Dendritic cell treated with granulocyte-macrophage colony-stimulating factor and Interleukin-4, amounts not matched to agents 40 ng/mL and 50 ng/mL, for 4 days (primary cell): ENCODE results near the gene HPN.
"Not testable (repeated sequence)": the region's sequence is repeated elsewhere in the genome, so short reads cannot be mapped to it uniquely, and the experiment has no call there.

Experiments used
- H3K27ac Mint-ChIP-seq: one replicate; pipeline ENCODE4 v1.8.0; 2022; ENCODE audit warnings: mild to moderate bottlenecking, mixed read lengths
- H3K27me3 Mint-ChIP-seq: one replicate; pipeline ENCODE4 v1.8.0; 2022; ENCODE audit warnings: mild to moderate bottlenecking, mixed read lengths
- H3K36me3 Mint-ChIP-seq: one replicate; pipeline ENCODE4 v1.8.0; 2022; ENCODE audit warnings: low read depth, mixed read lengths
- H3K4me1 Mint-ChIP-seq: one replicate; pipeline ENCODE4 v1.8.0; 2022; ENCODE audit warnings: low read depth, mixed read lengths
- H3K4me3 Mint-ChIP-seq: one replicate; pipeline ENCODE4 v1.8.0; 2022; ENCODE audit warnings: mild to moderate bottlenecking, moderate library complexity, mixed read lengths
- H3K9me3 Mint-ChIP-seq: one replicate; pipeline ENCODE4 v1.8.0; 2022; ENCODE audit warnings: mixed read lengths
- intact Hi-C: fragments of 100-400 bp; cut with micrococcal nuclease; formaldehyde crosslinking; loops from one replicate; pipeline ENCODE4 v1.15.0; 2022

HPN gene

GRCh38 chr19:35048911-35049411 lies 7.4 kb downstream of the HPN start:
- Mint-ChIP-seq H3K9me3 (no peaks in the 10 kb centered on the region), H3K4me1 (peaks cover 15% of the 10 kb centered on the region), H3K27ac (no peak overlapping the region), H3K36me3 (no peaks in the 10 kb centered on the region), H3K4me3 (no peak overlapping the region), H3K27me3 (peaks cover 21% of the 10 kb centered on the region)
- intact Hi-C loops: loop anchor here (10.0 kb wide), 1 partner anchor 46 kb away; no protein-coding TSS in a partner anchor

- no peak overlapping the region for H3K27ac Mint-ChIP-seq
- no peaks in the 10 kb centered on the region for H3K36me3 Mint-ChIP-seq
- H3K9me3 Mint-ChIP-seq: no peaks in the 10 kb centered on the region
- no peak overlapping the region for H3K4me3 Mint-ChIP-seq
- peaks cover 15% of the 10 kb centered on the region for H3K4me1 Mint-ChIP-seq
- peaks cover 19% of the 10 kb centered on the region for H3K27me3 Mint-ChIP-seq
- intact Hi-C loops: loop anchor here (10.0 kb wide), 1 partner anchor 45 kb away; no protein-coding TSS in a partner anchor
Observed at GRCh38 chr19:35049456-35049855, 7.9 kb downstream of the HPN start.

- H3K27me3 Mint-ChIP-seq: peaks cover 15% of the 10 kb centered on the region
- H3K4me3 Mint-ChIP-seq, H3K36me3 Mint-ChIP-seq, intact Hi-C loops, H3K27ac Mint-ChIP-seq, H3K9me3 Mint-ChIP-seq, H3K4me1 Mint-ChIP-seq: not testable (repeated sequence)
Observed at GRCh38 chr19:35050662-35051061, 9.1 kb downstream of the HPN start.

- H3K4me1 Mint-ChIP-seq, H3K9me3 Mint-ChIP-seq, H3K27ac Mint-ChIP-seq, H3K4me3 Mint-ChIP-seq, intact Hi-C loops, H3K36me3 Mint-ChIP-seq: not testable (repeated sequence)
- H3K27me3 Mint-ChIP-seq: peaks cover 19% of the 10 kb centered on the region
Observed at GRCh38 chr19:35051268-35051667, 9.7 kb downstream of the HPN start.

- Mint-ChIP-seq H3K9me3 (no peaks in the 10 kb centered on the region), H3K4me1 (peaks cover 5% of the 10 kb centered on the region), H3K27ac (no peak overlapping the region), H3K4me3 (no peak overlapping the region), H3K36me3 (no peaks in the 10 kb centered on the region), H3K27me3 (peaks cover 20% of the 10 kb centered on the region)
- intact Hi-C loops: no loop called here
Observed at GRCh38 chr19:35051796-35052195, 10.3 kb downstream of the HPN start.

DNA sequence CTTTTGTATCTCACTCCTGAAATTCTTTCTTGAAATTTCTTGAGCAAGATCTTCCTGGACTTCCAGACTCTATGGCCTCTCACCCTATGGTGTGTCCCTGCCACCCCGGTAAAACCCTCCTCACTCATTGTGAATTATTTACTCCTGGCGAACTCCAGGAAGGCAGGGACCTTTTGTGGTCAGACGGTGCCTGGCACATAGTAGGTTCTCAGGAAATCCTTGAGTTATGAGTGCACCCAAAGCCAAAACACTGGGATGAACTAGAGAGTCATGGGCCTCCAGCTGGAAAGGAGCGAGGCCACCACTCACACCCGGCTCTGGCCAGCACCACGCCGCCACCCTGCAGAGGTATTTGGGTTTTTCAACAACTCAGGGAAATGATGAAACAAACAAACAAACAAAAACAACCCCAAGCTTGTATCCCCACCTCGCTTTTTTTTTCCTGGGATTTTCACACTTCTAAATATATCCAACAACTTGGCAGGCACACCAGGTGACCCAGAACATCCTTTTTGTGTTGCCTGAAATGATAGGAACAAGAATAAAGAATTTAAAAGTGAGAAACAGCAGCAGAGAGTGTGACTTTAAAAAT lies 11.2 kb downstream of the HPN start:
- peaks cover 5% of the 10 kb centered on the region for H3K4me1 Mint-ChIP-seq
- no peaks in the 10 kb centered on the region for H3K9me3 Mint-ChIP-seq
- no peaks in the 10 kb centered on the region for H3K36me3 Mint-ChIP-seq
- no peak overlapping the region for H3K27ac Mint-ChIP-seq
- no peak overlapping the region for H3K4me3 Mint-ChIP-seq
- intact Hi-C loops: no loop called here
- H3K27me3 Mint-ChIP-seq: peaks cover 20% of the 10 kb centered on the region

DNA sequence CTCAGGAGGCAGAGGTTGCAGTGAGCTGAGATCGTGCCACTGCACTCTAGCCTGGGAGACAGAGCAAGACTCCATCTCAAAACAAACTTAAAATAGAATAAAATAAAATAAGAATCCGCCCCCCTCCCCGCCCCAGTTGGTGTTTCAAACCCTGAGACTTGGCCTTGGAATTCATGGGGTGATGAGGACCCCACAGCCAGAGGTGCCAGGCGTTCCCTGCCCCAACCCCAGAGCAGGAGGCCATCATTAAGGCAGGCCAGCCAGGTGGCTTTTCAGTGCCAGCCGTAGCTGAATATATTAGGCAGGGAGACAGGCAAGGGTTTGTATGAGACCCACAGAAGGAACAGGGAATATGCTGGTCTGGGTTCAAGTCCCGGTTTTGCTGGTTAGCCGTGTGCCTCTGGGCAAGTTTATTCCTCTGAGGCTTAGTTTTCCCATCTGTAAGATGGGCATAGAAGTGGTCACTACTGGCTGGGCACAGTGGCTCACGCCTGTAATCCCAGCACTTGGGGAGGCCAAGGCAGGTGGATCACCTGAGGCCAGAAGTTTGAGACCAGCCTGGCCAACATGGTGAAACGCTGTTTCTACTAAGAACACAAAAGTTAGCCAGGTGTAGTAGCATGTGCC lies 12.3 kb downstream of the HPN start:
- no peaks in the 10 kb centered on the region for H3K36me3 Mint-ChIP-seq
- intact Hi-C loops: no loop called here
- H3K4me3 Mint-ChIP-seq: no peak overlapping the region
- peaks cover 5% of the 10 kb centered on the region for H3K4me1 Mint-ChIP-seq
- no peaks in the 10 kb centered on the region for H3K9me3 Mint-ChIP-seq
- peaks cover 17% of the 10 kb centered on the region for H3K27me3 Mint-ChIP-seq
- no peak overlapping the region for H3K27ac Mint-ChIP-seq

DNA sequence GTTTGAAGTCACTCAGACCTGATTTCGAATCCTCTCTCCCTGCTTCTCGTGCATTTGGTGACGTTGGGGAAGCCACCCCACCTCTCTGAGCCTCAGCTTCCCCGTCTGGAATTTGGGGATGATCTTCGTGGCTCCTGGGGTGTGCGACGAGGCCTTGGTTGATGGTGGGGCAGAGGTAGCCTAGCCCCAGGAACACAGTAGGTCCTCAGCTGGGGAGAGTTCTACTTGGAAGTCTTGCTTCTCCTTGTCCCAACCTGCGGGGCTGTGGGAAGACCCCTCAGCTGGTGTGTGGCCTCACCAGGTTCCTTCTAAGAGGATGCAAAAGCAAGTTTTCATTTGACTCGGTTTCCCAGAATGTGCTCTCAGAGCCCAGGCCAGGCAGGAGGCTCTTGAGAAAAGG lies 13.1 kb downstream of the HPN start:
- no peaks in the 10 kb centered on the region for H3K36me3 Mint-ChIP-seq
- intact Hi-C loops: no loop called here

DNA sequence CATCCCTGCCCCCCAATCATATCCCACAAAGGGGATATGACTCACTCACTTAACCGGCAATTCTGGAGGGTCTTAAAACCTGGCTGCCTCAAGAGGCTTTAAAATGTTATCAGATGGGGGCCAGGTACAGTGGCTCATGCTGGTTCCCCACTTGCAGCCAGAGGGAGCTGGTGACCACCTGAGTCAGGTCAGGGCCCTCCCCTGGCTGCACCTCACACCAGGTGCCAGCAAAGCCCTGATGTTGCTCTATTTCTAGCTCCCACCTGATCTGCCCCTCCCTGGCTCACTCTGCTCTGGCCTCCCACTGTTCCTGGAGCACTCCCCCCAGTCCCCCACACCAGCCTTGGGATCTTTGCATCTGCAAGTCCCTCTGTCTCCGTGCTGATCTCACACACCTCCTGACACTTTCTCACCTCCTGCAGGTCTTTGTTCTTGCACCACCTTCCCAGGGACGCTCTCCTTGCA lies 14.2 kb downstream of the HPN start:
- Mint-ChIP-seq H3K27ac (no peak overlapping the region), H3K9me3 (no peaks in the 10 kb centered on the region), H3K36me3 (no peaks in the 10 kb centered on the region), H3K4me1 (peaks cover 5% of the 10 kb centered on the region), H3K27me3 (peaks cover 16% of the 10 kb centered on the region), H3K4me3 (no peak overlapping the region)
- intact Hi-C loops: no loop called here

More for the DNA sequence above, 13.1 kb downstream of the HPN start:
- Mint-ChIP-seq H3K9me3 (no peaks in the 10 kb centered on the region), H3K4me1 (peaks cover 5% of the 10 kb centered on the region), H3K27me3 (peaks cover 16% of the 10 kb centered on the region), H3K4me3 (no peak overlapping the region), H3K27ac (no peak overlapping the region)

GRCh38 chr19:35056513-35057063 lies 15.1 kb downstream of the HPN start:
- intact Hi-C loops: no loop called here
- Mint-ChIP-seq H3K4me3 (no peak overlapping the region), H3K27me3 (peaks cover 16% of the 10 kb centered on the region), H3K27ac (no peak overlapping the region), H3K36me3 (no peaks in the 10 kb centered on the region), H3K9me3 (no peaks in the 10 kb centered on the region), H3K4me1 (peaks cover 5% of the 10 kb centered on the region)

DNA sequence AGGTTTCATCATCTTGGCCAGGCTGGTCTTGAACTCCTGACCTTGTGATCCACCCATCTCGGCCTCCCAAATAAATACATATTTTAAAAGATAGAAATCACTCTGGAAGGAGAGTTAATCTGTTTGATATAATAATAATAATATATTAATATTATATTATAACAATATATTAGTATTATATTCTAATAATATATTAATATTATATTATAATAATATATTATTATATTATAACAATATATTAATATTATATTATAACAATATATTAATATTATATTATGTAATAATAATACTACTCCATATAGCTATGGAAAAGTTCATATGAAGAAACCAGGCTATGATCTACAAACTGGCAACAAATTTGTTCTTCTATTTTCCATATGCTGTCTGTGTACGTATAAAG lies 16.8 kb downstream of the HPN start:
- no peak overlapping the region for H3K4me3 Mint-ChIP-seq
- no peak overlapping the region for H3K27ac Mint-ChIP-seq
- no peaks in the 10 kb centered on the region for H3K9me3 Mint-ChIP-seq
- H3K4me1 Mint-ChIP-seq: no peaks in the 10 kb centered on the region
- H3K27me3 Mint-ChIP-seq: peaks cover 15% of the 10 kb centered on the region
- H3K36me3 Mint-ChIP-seq: no peaks in the 10 kb centered on the region
- intact Hi-C loops: no loop called here

GRCh38 chr19:35059006-35059798 lies 17.7 kb downstream of the HPN start:
- Mint-ChIP-seq H3K36me3 (no peaks in the 10 kb centered on the region), H3K9me3 (no peaks in the 10 kb centered on the region), H3K27me3 (peaks cover 19% of the 10 kb centered on the region), H3K4me1 (no peaks in the 10 kb centered on the region), H3K4me3 (no peak overlapping the region), H3K27ac (no peak overlapping the region)
- intact Hi-C loops: no loop called here

DNA sequence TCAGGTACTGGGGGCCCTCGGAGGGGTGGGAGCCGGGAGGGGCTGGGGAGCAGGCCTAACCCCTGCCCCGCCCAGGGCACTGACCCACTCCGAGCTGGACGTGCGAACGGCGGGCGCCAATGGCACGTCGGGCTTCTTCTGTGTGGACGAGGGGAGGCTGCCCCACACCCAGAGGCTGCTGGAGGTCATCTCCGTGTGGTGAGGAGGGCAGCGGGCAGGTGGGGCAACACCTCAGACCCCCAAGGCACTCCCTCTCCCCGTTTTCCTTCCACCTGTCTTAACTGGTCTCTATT lies 18.2 kb downstream of the HPN start:
- Mint-ChIP-seq H3K4me3 (no peak overlapping the region), H3K4me1 (no peaks in the 10 kb centered on the region), H3K27me3 (peaks cover 19% of the 10 kb centered on the region), H3K36me3 (no peaks in the 10 kb centered on the region), H3K27ac (no peak overlapping the region), H3K9me3 (no peaks in the 10 kb centered on the region)
- intact Hi-C loops: no loop called here

- H3K36me3 Mint-ChIP-seq: no peaks in the 10 kb centered on the region
- intact Hi-C loops: no loop called here
- peaks cover 17% of the 10 kb centered on the region for H3K27me3 Mint-ChIP-seq
- H3K9me3 Mint-ChIP-seq: no peaks in the 10 kb centered on the region
- no peak overlapping the region for H3K4me3 Mint-ChIP-seq
- H3K27ac Mint-ChIP-seq: no peak overlapping the region
- H3K4me1 Mint-ChIP-seq: no peaks in the 10 kb centered on the region
Observed at GRCh38 chr19:35060160-35060855, 18.8 kb downstream of the HPN start.
